Activated CD4-positive, CD25-positive, alpha-beta regulatory T cell treated with anti-CD3 and anti-CD28 coated beads, Interleukin-2, amount 50 U/mL, for 24 hours (primary cell): ENCODE measurements around the gene TENM3.
"Not testable (repeated sequence)": the region's sequence is repeated elsewhere in the genome, so short reads cannot be mapped to it uniquely, and the experiment has no call there.

ENCODE experiments used
- ATAC-seq, 2 donors: fragments of 150-1000 bp; cut with Tn5 transposase; one replicate each; pipeline ENCODE4 v1.10.0; 2021; ENCODE audit warnings: mild to moderate bottlenecking in 1 of 2, moderate library complexity in 1 of 2

TENM3 gene

GRCh38 chr4:182228991-182229577, 14.1 kb upstream of the TENM3 start:
- no peak for ATAC-seq

- no peak for ATAC-seq
These were observed 12.9 kb upstream of the TENM3 start for GRCh38 chr4:182230256-182230655.

GRCh38 chr4:182231080-182231479, 12.1 kb upstream of the TENM3 start:
- no peak for ATAC-seq

- ATAC-seq = no peak
These were observed 11.7 kb upstream of the TENM3 start for GRCh38 chr4:182231496-182231895.

- ATAC-seq = no peak
These were observed 9.7 kb upstream of the TENM3 start for GRCh38 chr4:182233310-182234090.

GRCh38 chr4:182235021-182235795, 8.0 kb upstream of the TENM3 start:
- no peak for ATAC-seq

- no peak for ATAC-seq
These were observed 7.0 kb upstream of the TENM3 start for GRCh38 chr4:182236186-182236585.

- not testable (repeated sequence) for ATAC-seq
These were observed 6.2 kb upstream of the TENM3 start for GRCh38 chr4:182237010-182237409.

- no peak for ATAC-seq
These were observed 4.8 kb upstream of the TENM3 start for GRCh38 chr4:182238355-182238931.

- ATAC-seq = no peak
These were observed 2.8 kb upstream of the TENM3 start for GRCh38 chr4:182240161-182241130.

- not testable (repeated sequence) for ATAC-seq
These were observed 942 bp upstream of the TENM3 start for GRCh38 chr4:182242260-182242659.

GRCh38 chr4:182242787-182243186, 415 bp upstream of the TENM3 start:
- ATAC-seq = no peak

GRCh38 chr4:182245041-182245440, 1.8 kb downstream of the TENM3 start:
- ATAC-seq = no peak

GRCh38 chr4:182245541-182246215, 2.5 kb downstream of the TENM3 start:
- no peak for ATAC-seq

GRCh38 chr4:182246401-182247205, 3.4 kb downstream of the TENM3 start:
- ATAC-seq = no peak

GRCh38 chr4:182248295-182248694, 5.1 kb downstream of the TENM3 start:
- no peak for ATAC-seq

- ATAC-seq = no peak
These were observed 7.2 kb downstream of the TENM3 start for GRCh38 chr4:182250446-182250845.

- ATAC-seq = no peak
These were observed 7.9 kb downstream of the TENM3 start for GRCh38 chr4:182251116-182251515.

- no peak for ATAC-seq
These were observed 9.0 kb downstream of the TENM3 start for GRCh38 chr4:182252220-182252619.

- ATAC-seq = no peak
These were observed 11.0 kb downstream of the TENM3 start for GRCh38 chr4:182254026-182254780.
